Right forelimb (tissue), 1 donor: ENCODE data around the gene LDLRAD2.

Source experiments
- DNase-seq: peaks from one replicate; pipeline ENCODE4 v3.0.0-alpha.2; 2018

Gene LDLRAD2

DNA sequence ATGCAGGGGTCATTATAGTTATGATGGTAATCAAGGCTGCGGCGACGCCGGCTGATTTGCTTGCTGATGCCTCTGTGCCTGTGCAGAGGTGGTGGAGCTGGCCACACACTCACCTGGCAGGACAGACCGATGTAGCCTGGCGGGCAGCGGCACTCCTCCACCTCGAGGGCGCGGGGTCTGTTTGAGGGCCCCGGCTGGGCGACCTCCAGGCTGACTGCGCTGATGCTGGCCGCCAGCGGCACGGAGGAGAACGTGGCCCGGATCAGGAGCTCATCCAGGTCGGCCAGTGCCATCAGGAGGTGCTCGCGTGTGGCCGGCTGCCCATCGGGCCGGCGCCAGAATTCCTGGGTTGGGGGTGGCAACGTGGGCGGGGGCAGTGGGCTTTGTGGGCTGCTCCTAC lies 52.7 kb downstream of the LDLRAD2 start:
- DNase-seq: no peak

DNA sequence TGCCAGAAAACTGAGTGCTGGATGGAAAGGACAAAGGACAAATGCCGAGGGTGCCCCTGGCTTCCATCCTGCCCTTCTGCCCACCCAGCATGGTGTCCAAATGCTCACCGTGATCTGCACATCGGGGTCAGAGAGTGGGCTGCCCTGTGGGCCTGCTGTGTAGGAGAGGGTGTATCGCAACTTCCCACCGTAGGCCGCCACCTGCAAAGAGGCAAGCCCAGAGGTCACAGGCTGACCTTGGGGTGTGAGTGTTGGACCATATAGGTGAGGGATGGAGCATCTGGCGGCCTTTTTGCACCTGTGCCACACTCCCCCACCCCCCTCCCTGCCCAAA lies 53.5 kb downstream of the LDLRAD2 start:
- no peak for DNase-seq

DNA sequence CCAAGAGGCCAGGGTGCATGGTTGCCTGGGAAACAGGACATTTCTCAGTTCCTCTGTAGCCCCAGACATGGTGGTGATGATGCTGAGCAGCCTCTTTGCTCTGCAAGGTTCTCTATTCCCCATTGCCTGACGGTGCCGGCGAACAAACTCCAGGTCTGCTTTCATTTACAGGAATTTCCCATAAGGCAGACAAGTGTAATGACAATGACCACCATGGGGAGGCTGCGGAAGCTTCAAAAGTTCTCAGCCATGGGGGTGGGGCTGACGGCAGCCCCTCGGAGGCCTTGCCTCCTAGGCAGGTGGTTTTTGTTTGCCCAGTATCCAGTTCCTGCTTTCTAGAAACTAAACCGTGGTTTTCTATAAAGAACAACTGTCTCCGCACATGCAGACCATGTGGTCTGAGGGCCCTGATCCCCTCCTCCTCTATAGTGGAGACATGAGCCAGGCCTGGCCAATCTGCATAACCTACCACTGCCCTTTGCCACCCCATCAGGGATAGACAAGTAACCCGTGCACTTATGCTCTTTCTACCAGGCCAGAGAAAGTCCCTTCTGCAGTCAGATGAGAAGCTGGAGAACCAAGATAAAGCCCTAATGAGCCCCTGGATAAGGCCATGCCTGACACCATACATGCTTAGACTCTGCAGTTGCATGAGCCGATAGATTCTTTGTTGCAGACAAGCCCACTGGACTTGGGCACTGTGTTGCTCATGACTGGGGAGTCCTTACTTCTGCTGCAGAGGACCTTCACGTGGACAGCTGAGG lies 54.1 kb downstream of the LDLRAD2 start:
- no peak for DNase-seq

DNA sequence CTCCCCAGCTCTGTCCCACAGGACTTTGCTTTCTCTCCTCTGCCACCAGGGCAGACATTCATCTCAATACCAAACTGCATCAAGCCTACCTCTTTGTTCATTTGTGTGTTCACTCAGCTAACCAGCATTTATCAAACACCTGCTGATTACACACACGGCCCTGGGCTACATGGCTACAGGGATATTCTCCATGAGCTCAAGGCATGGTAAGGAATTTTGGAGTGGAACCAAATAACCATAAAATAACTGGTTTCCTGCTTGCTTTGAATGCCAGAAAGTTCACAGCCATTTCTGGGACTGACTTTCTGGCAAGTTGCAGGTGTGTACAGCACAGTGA lies 54.6 kb downstream of the LDLRAD2 start:
- DNase-seq: no peak

- no peak for DNase-seq
Observed at GRCh38 chr1:21867451-21867996, 55.5 kb downstream of the LDLRAD2 start.

DNA sequence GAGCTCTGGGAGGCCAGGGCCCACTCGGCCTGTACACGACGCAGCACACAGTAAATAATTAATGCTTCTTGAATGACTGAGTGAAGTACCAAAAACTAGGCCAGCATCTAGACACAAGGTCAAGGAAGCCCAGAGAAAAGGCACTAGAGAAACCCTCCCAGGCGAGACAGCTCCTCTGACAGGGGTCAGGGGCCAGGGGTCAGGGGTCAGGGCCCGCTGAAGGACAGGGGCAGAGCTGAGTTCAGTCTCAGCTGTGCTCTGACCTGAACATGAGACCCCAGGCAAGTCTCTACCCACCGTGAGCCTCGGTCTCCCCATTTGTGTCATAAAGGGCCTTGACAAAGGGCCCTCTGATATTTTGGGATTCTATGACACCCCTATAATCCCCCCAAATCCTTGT lies 56.4 kb downstream of the LDLRAD2 start:
- no peak for DNase-seq

DNA sequence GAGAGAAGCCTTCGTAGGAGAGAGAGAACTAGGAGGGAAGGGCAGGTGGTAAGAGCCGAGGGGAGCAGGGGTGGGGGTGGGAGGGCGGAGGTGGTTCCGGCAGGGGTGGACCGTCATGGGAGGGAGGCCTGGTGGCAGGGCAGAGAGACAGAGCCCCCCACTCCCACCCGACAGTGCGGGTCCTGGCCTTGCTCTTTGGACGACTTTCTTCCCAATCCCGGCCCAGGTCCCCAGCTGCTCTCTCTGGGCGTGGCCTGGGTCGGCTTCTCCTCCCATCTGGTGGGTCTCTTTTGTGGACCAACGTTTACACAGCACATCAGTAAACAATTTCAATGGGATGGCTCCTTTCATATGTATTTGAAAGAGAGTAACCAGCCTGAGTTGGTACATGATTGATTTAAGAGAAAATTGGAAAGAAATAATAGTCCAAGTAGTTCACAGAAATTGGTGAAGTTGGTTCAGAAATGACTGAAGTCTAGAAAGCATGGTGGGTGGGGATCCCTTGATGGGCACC lies 56.9 kb downstream of the LDLRAD2 start:
- DNase-seq: no peak

GRCh38 chr1:21869620-21870121 lies 57.6 kb downstream of the LDLRAD2 start:
- no peak for DNase-seq

- no peak for DNase-seq
Observed at GRCh38 chr1:21870611-21871010, 58.5 kb downstream of the LDLRAD2 start.

DNA sequence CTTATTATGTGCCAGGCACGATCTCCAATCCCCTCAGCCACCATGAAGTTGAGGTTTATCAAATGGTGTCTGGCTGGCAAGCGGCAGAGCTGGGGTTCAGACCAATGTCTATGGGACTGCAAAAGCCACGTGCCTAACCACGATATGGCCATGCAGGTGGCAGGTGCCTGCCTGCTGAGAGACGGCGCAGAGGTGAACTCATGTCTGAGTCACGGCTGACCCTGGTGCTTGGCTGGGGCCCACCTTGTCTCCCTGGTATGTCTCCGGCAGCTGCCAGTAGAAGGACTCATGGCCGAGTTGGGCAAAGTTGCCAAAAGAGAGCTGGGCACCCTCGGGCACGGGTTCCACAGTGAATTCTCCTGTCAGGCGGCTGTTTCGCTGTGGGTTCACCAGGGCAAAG lies 59.9 kb downstream of the LDLRAD2 start:
- DNase-seq: no peak

- DNase-seq: no peak
Observed at GRCh38 chr1:21872445-21873079, 60.5 kb downstream of the LDLRAD2 start.

DNA sequence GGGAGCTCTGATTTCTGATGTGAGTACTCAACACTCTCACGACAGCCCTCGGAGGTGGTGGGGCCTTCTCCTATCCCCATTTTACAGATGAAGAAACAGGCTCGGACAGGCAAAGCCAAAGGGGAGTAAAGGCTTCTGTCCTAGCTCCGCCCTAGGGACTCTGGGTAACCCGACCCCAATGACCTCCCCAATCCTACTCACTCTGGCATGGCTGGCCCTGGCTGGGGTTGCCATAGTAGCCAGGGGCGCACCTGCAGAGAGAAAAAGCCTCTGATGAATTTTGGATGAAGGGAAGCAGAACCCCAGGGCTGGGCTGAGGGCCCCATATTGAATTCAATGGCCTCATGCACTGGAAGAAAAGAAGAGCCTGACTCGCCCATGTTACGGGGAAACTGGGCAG lies 61.1 kb downstream of the LDLRAD2 start:
- DNase-seq: no peak

- no peak for DNase-seq
Observed at GRCh38 chr1:21873761-21874160, 61.7 kb downstream of the LDLRAD2 start.

GRCh38 chr1:21874328-21874727 lies 62.3 kb downstream of the LDLRAD2 start:
- no peak for DNase-seq
